Raji (cell line): ENCODE measurements around the gene ATF6B.

Experiments used
- POLR2A ChIP-seq: IDR thresholded peaks from 2 replicates; pipeline ENCODE4 v1.6.1; 2011; ENCODE audit warnings: low read depth, low read length, control low read depth; ENCODE audit not compliant: insufficient read depth

The ATF6B gene

GRCh38 chr6:32105433-32105832 lies 22.6 kb downstream of the ATF6B start:
- no peak for TF ChIP-seq POLR2A

GRCh38 chr6:32102255-32102654 lies 25.8 kb downstream of the ATF6B start:
- TF ChIP-seq POLR2A, result no peak

- TF ChIP-seq POLR2A, result no peak
Observed at GRCh38 chr6:32097364-32097763, 30.7 kb downstream of the ATF6B start.

- no peak for TF ChIP-seq POLR2A
Observed at GRCh38 chr6:32096394-32097258, 31.4 kb downstream of the ATF6B start.

GRCh38 chr6:32096087-32096393 lies 32.0 kb downstream of the ATF6B start:
- no peak for TF ChIP-seq POLR2A

GRCh38 chr6:32095338-32096086 lies 32.5 kb downstream of the ATF6B start:
- TF ChIP-seq POLR2A, result no peak

- no peak for TF ChIP-seq POLR2A
Observed at GRCh38 chr6:32092760-32093497, 35.1 kb downstream of the ATF6B start.

GRCh38 chr6:32089082-32089828 lies 38.8 kb downstream of the ATF6B start:
- TF ChIP-seq POLR2A, result no peak

- no peak for TF ChIP-seq POLR2A
Observed at GRCh38 chr6:32088487-32089049, 39.5 kb downstream of the ATF6B start.

GRCh38 chr6:32087574-32088486 lies 40.2 kb downstream of the ATF6B start:
- no peak for TF ChIP-seq POLR2A

GRCh38 chr6:32086661-32087573 lies 41.1 kb downstream of the ATF6B start:
- no peak for TF ChIP-seq POLR2A

GRCh38 chr6:32085759-32086459 lies 42.1 kb downstream of the ATF6B start:
- TF ChIP-seq POLR2A, result no peak
